Measurements from ENCODE around the gene MAP3K8. TPM values are rescaled to one million over a fixed set of nuclear protein-coding genes. Genes with fewer than 3 reads are reported as not detected.

The MAP3K8 gene
- total and polyA plus RNA-seq, 12 donors, result 2.7 to 19.2 (median 6.9) TPM

GRCh38 chr10:30462513-30462912, 28.5 kb downstream of the MAP3K8 start:
- no peak for TF ChIP-seq CTCF (IDR thresholded peaks at IDR 0.05)
- Histone ChIP-seq H3K27ac (peak overlapping the region in 1 of 10 donors; percentile 39), H3K36me3 (peaks cover 0 to 54% (median 24%) of the 10 kb centered on the region in 9 donors), H3K27me3 (no peaks in the 10 kb centered on the region), H3K4me1 (peaks cover 0 to 38% (median 0%) of the 10 kb centered on the region in 9 donors), H3K9me3 (no peaks in the 10 kb centered on the region), H3K4me3 (no peak overlapping the region)
- intact Hi-C loops (cut with DNase I), result loop anchor here in 1 of 10 donors (5.0 kb wide), 1 partner anchor 70 kb away; no protein-coding TSS in a partner anchor
- 55 to 61% methylated on average over 4 of the region's 4 CpGs for WGBS, 2 donors
- DNase-seq (no peak), ATAC-seq (peak in 1 of 8 donors; percentile 20)

GRCh38 chr10:30463944-30464451, 30.0 kb downstream of the MAP3K8 start:
- 78 to 81% methylated on average over 2 of the region's 2 CpGs for WGBS, 2 donors
- Histone ChIP-seq H3K36me3 (peaks cover 0 to 40% (median 20%) of the 10 kb centered on the region in 9 donors), H3K4me1 (peaks cover 0 to 33% (median 0%) of the 10 kb centered on the region in 9 donors), H3K27ac (no peak overlapping the region), H3K27me3 (no peaks in the 10 kb centered on the region), H3K9me3 (no peaks in the 10 kb centered on the region), H3K4me3 (no peak overlapping the region)
- no peak for TF ChIP-seq CTCF (IDR thresholded peaks at IDR 0.05)
- ATAC-seq (no peak), DNase-seq (no peak)
- intact Hi-C loops (cut with DNase I), result loop anchor here in 1 of 10 donors (5.0 kb wide), 1 partner anchor 68 kb away; no protein-coding TSS in a partner anchor

- no peaks in the 10 kb centered on the region for H3K27me3 ChIP-seq
- H3K36me3 ChIP-seq, result peaks cover 0 to 33% (median 13%) of the 10 kb centered on the region in 9 donors
- ATAC-seq, result no peak
- intact Hi-C loops (cut with DNase I), result loop anchor here in 1 of 10 donors (5.0 kb wide), 1 partner anchor 68 kb away; no protein-coding TSS in a partner anchor
- DNase-seq, result no peak
- no peak for TF ChIP-seq CTCF (IDR thresholded peaks at IDR 0.05)
- no peaks in the 10 kb centered on the region for H3K9me3 ChIP-seq
- WGBS, 2 donors, result 90 to 92% methylated on average over 3 of the region's 3 CpGs
- H3K4me3 ChIP-seq, result no peak overlapping the region
- H3K4me1 ChIP-seq, result peaks cover 0 to 28% (median 0%) of the 10 kb centered on the region in 9 donors
- H3K27ac ChIP-seq, result peak overlapping the region in 1 of 10 donors; percentile 8
Measured at GRCh38 chr10:30464675-30465074, 30.7 kb downstream of the MAP3K8 start.

GRCh38 chr10:30466445-30466844, 32.5 kb downstream of the MAP3K8 start:
- H3K36me3 ChIP-seq, result peaks cover 0 to 15% (median 0%) of the 10 kb centered on the region in 9 donors
- H3K27me3 ChIP-seq, result no peaks in the 10 kb centered on the region
- ATAC-seq (no peak), DNase-seq (no peak)
- H3K4me3 ChIP-seq, result no peak overlapping the region
- no peak for TF ChIP-seq CTCF (IDR thresholded peaks at IDR 0.05)
- H3K27ac ChIP-seq, result no peak overlapping the region
- intact Hi-C loops (cut with DNase I), result no loop called here
- no peaks in the 10 kb centered on the region for H3K9me3 ChIP-seq
- H3K4me1 ChIP-seq, result peaks cover 0 to 22% (median 0%) of the 10 kb centered on the region in 9 donors
- 78 to 80% methylated on average over 7 of the region's 7 CpGs for WGBS, 2 donors

Data from heart right ventricle (tissue), 16 donors.